HEK293T (cell line): ENCODE results near the gene PRKG1.

Experiments
- ARNT ChIP-seq: fragments of 450-650 bp; IDR thresholded peaks from 2 replicates; pipeline ENCODE4 v1.6.1; 2017; ENCODE audit warnings: mild to moderate bottlenecking
- ELF4 ChIP-seq: fragments of 450-650 bp; IDR thresholded peaks from 2 replicates; pipeline ENCODE4 v1.6.1; 2017; ENCODE audit warnings: antibody characterized with exemption
- FOXA1 ChIP-seq: fragments of 450-650 bp; IDR thresholded peaks from 2 replicates; pipeline ENCODE4 v1.6.1; 2016; ENCODE audit warnings: mild to moderate bottlenecking
- FOXK2 ChIP-seq: fragments of 450-650 bp; IDR thresholded peaks from 2 replicates; pipeline ENCODE4 v1.6.1; 2016; ENCODE audit warnings: mild to moderate bottlenecking
- FOXM1 ChIP-seq: fragments of 450-650 bp; IDR thresholded peaks from 2 replicates; pipeline ENCODE4 v1.6.1; 2017; ENCODE audit warnings: mild to moderate bottlenecking, borderline replicate concordance
- HDGF ChIP-seq: fragments of 450-650 bp; IDR thresholded peaks from 2 replicates; pipeline ENCODE4 v1.6.1; 2017; ENCODE audit warnings: antibody characterized with exemption, borderline replicate concordance
- LEF1 ChIP-seq: fragments of 450-650 bp; IDR thresholded peaks from 2 replicates; pipeline ENCODE4 v1.6.1; 2017; ENCODE audit warnings: mild to moderate bottlenecking, borderline replicate concordance
- SP1 ChIP-seq: fragments of 450-650 bp; IDR thresholded peaks from 2 replicates; pipeline ENCODE4 v1.6.1; 2017
- TARDBP ChIP-seq: fragments of 450-650 bp; IDR thresholded peaks from 2 replicates; pipeline ENCODE4 v1.6.1; 2016
- TF ChIP-seq, protein P1 (sequence below): fragments of 450-650 bp; IDR thresholded peaks from 2 replicates; pipeline ENCODE4 v1.6.1; 2016

DNA sequence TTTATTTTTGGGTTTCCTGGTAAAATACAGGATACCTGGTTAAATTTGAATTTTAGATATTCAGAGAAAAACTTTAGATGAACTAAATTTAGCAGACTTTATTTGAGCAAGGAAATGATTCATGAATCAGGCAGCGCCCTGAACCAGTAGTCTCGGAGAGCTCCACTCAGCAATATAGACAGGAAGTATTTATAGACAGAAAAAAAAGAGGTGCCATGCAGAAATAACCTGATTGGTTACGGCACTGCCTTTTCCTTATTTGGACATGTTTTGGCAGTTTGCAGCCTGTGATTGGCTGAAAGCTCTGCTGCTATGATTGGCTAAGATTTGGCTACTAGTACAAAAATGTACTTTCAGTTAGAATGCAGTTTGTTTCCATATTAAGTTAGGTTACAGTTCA, 1041.5 kb downstream of the PRKG1 start:
- no peak for TF ChIP-seq SP1
- TF ChIP-seq HDGF = no peak
- no peak for TF ChIP-seq ARNT
- TF ChIP-seq, protein P1, sequence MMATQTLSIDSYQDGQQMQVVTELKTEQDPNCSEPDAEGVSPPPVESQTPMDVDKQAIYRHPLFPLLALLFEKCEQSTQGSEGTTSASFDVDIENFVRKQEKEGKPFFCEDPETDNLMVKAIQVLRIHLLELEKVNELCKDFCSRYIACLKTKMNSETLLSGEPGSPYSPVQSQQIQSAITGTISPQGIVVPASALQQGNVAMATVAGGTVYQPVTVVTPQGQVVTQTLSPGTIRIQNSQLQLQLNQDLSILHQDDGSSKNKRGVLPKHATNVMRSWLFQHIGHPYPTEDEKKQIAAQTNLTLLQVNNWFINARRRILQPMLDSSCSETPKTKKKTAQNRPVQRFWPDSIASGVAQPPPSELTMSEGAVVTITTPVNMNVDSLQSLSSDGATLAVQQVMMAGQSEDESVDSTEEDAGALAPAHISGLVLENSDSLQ = no peak
- no peak for TF ChIP-seq TARDBP
- TF ChIP-seq FOXK2 = no peak
- TF ChIP-seq LEF1 = no peak
- TF ChIP-seq FOXA1 = no peak
- TF ChIP-seq FOXM1 = no peak
- no peak for TF ChIP-seq ELF4
